Caco-2 (cell line): Measurements from ENCODE around the gene SLC44A4. TPM values are rescaled to one million over a fixed set of nuclear protein-coding genes. Genes with fewer than 3 reads are reported as not detected.
A peak's percentile ranks its signal among the peaks of the same experiment; 100 is the strongest.

Experiments
- BruUV-seq: library from RNA; stranded (reverse); fragments of 400-500 nt; replicated peaks from 2 replicates; lab custom pipeline; 2021; lab: Mats Ljungman, UMichigan
- CTCF ChIA-PET: fragments of 300-600 bp; sonication (Branson Sonifier 250); formaldehyde crosslinking; loops from one replicate; lab custom pipeline; 2022; ENCODE audit warnings: antibody characterized with exemption; lab: Charles Lee
- POLR2A ChIA-PET: fragments of 300-600 bp; sonication (Branson Sonifier 250); formaldehyde crosslinking; loops from one replicate; lab custom pipeline; 2022; ENCODE audit warnings: antibody characterized with exemption; lab: Charles Lee
- DNase-seq, 2 experiments: peaks; one replicate each; pipeline versions ENCODE4 v3.0.0 to v3.0.0-alpha.2; 2020 to 2022
- H3K27me3 ChIP-seq: replicated peaks from 2 replicates; pipeline ENCODE4 v1.6.0; 2011; ENCODE audit warnings: low read length; ENCODE audit not compliant: control insufficient read depth, insufficient read depth
- H3K36me3 ChIP-seq: 2 replicates; pipeline ENCODE4 v1.5.1; 2011; ENCODE audit warnings: low read length; ENCODE audit not compliant: control insufficient read depth, insufficient read depth
- H3K4me1 ChIP-seq: fragments of 250-450 bp; sonication (Bioruptor Pico); 2 replicates; pipeline ENCODE4 v1.5.1; 2020; ENCODE audit warnings: mild to moderate bottlenecking
- H3K4me3 ChIP-seq: 2 replicates; pipeline ENCODE4 v1.5.1; 2011; ENCODE audit warnings: low read depth, mild to moderate bottlenecking, control low read depth, low read length
- H3K9me3 ChIP-seq: fragments of 250-450 bp; sonication (Bioruptor Pico); 2 replicates; pipeline ENCODE4 v1.5.1; 2020; ENCODE audit warnings: mild to moderate bottlenecking, moderate library complexity
- H3K27ac Mint-ChIP-seq: one replicate; pipeline ENCODE4 v1.8.0; 2022; ENCODE audit warnings: mixed read lengths; ENCODE audit not compliant: unreplicated experiment
- H3K27me3 Mint-ChIP-seq: one replicate; pipeline ENCODE4 v1.8.0; 2022; ENCODE audit warnings: mixed read lengths; ENCODE audit not compliant: insufficient read depth, unreplicated experiment
- H3K36me3 Mint-ChIP-seq: one replicate; pipeline ENCODE4 v1.8.0; 2022; ENCODE audit warnings: mild to moderate bottlenecking, mixed read lengths; ENCODE audit not compliant: insufficient read depth, unreplicated experiment
- H3K4me1 Mint-ChIP-seq: one replicate; pipeline ENCODE4 v1.8.0; 2022; ENCODE audit warnings: low read depth, mixed read lengths; ENCODE audit not compliant: unreplicated experiment
- H3K4me3 Mint-ChIP-seq: one replicate; pipeline ENCODE4 v1.8.0; 2022; ENCODE audit warnings: mild to moderate bottlenecking, moderate library complexity, mixed read lengths; ENCODE audit not compliant: unreplicated experiment
- H3K9me3 Mint-ChIP-seq: one replicate; pipeline ENCODE4 v1.8.0; 2022; ENCODE audit warnings: mixed read lengths; ENCODE audit not compliant: unreplicated experiment
- CTCF ChIP-seq, 2 experiments: fragments of 200-600 bp in 1 of 2; IDR thresholded peaks; 1 replicate in 1 of 2; 2 replicates in 1 of 2; pipeline versions ENCODE4 v1.5.1 to v1.8.0; 2011 to 2022; ENCODE audit warnings: antibody characterized with exemption in 1 of 2, control low read depth in 1 of 2, inconsistent platforms in 1 of 2, low read depth in 1 of 2, low read length in 1 of 2, mild to moderate bottlenecking in 1 of 2, moderate library complexity in 1 of 2; ENCODE audit not compliant: insufficient read depth in 1 of 2, severe bottlenecking in 1 of 2, unreplicated experiment in 1 of 2
- intact Hi-C: fragments of 100-400 bp; cut with micrococcal nuclease; formaldehyde crosslinking; loops from one replicate; pipeline ENCODE4 v1.10.0; 2022; ENCODE audit not compliant: unreplicated experiment
- total RNA-seq: library from RNA; stranded (reverse); gene quantifications from 2 replicates; pipeline ENCODE4 v1.2.3, GENCODE V29; 2022

Gene SLC44A4
- total RNA-seq, 1 experiment from 2014 or later, result 0.57 TPM

- Mint-ChIP-seq H3K4me1 (peaks cover 24% of the 10 kb centered on the region), H3K4me3 (peak overlapping the region; percentile 100), H3K27ac (peak overlapping the region; percentile 100), H3K36me3 (peaks cover 60% of the 10 kb centered on the region), H3K27me3 (no peaks in the 10 kb centered on the region), H3K9me3 (no peaks in the 10 kb centered on the region)
- H3K27me3 ChIP-seq, result no peaks in the 10 kb centered on the region
- no peaks in the 10 kb centered on the region for H3K9me3 ChIP-seq
- CTCF ChIA-PET, result interaction anchor here (0.8 to 1.1 kb wide), 2 partner anchors 61 to 89 kb away, joined by 3 to 7 read pairs; no protein-coding TSS in a partner anchor
- peak overlapping the region; percentile 76 for H3K4me3 ChIP-seq
- no peak for TF ChIP-seq CTCF (IDR thresholded peaks at IDR 0.05; ENCODE audit: insufficient read depth in 1 of 2, low read depth in 1 of 2, low read length in 1 of 2, severe bottlenecking in 1 of 2, unreplicated experiment in 1 of 2)
- intact Hi-C loops, result loop anchor here (2.0 kb wide), 1 partner anchor 55 kb away; the partner anchor contains the start of gene LSM2
- no peak for DNase-seq
- peaks cover 9% of the 10 kb centered on the region for H3K36me3 ChIP-seq
- POLR2A ChIA-PET, result interaction anchor here (0.5 to 3.3 kb wide), 10 partner anchors 14 to 320 kb away, joined by 5 to 40 read pairs (median 9); partner anchors contain the start of genes ABHD16A, DDX39B, EHMT2 and HSPA1B
- peaks cover 14% of the 10 kb centered on the region for H3K4me1 ChIP-seq
- BruUV-seq, result TSS peak; percentile 51
Measured at GRCh38 chr6:31861919-31862343, 16.9 kb downstream of the SLC44A4 start.

GRCh38 chr6:31861150-31861549 is 17.6 kb downstream of the SLC44A4 start:
- Mint-ChIP-seq H3K27me3 (no peaks in the 10 kb centered on the region), H3K27ac (no peak overlapping the region), H3K36me3 (peaks cover 67% of the 10 kb centered on the region), H3K4me1 (peaks cover 24% of the 10 kb centered on the region), H3K4me3 (peak overlapping the region; percentile 100), H3K9me3 (no peaks in the 10 kb centered on the region)
- H3K9me3 ChIP-seq, result no peaks in the 10 kb centered on the region
- DNase-seq, result no peak
- intact Hi-C loops, result no loop called here
- ChIA-PET POLR2A (no interaction called here), CTCF (no interaction called here)
- H3K36me3 ChIP-seq, result peaks cover 9% of the 10 kb centered on the region
- H3K27me3 ChIP-seq, result no peaks in the 10 kb centered on the region
- peaks cover 14% of the 10 kb centered on the region for H3K4me1 ChIP-seq
- TF ChIP-seq CTCF (IDR thresholded peaks at IDR 0.05; ENCODE audit: insufficient read depth in 1 of 2, low read depth in 1 of 2, low read length in 1 of 2, severe bottlenecking in 1 of 2, unreplicated experiment in 1 of 2), result no peak
- H3K4me3 ChIP-seq, result peak overlapping the region; percentile 76; the same call in 1 of the 2 replicates
- BruUV-seq, result no TSS peak

- Histone ChIP-seq H3K36me3 (peaks cover 9% of the 10 kb centered on the region), H3K4me1 (peaks cover 12% of the 10 kb centered on the region), H3K4me3 (no peak overlapping the region), H3K9me3 (no peaks in the 10 kb centered on the region), H3K27me3 (no peaks in the 10 kb centered on the region)
- Mint-ChIP-seq H3K36me3 (peaks cover 70% of the 10 kb centered on the region), H3K4me1 (peaks cover 18% of the 10 kb centered on the region), H3K27me3 (no peaks in the 10 kb centered on the region), H3K27ac (no peak overlapping the region), H3K9me3 (no peaks in the 10 kb centered on the region), H3K4me3 (peak overlapping the region; percentile 16)
- no peak for DNase-seq
- intact Hi-C loops, result no loop called here
- ChIA-PET POLR2A (no interaction called here), CTCF (no interaction called here)
- no TSS peak for BruUV-seq
- no peak for TF ChIP-seq CTCF (IDR thresholded peaks at IDR 0.05; ENCODE audit: insufficient read depth in 1 of 2, low read depth in 1 of 2, low read length in 1 of 2, severe bottlenecking in 1 of 2, unreplicated experiment in 1 of 2)
Measured at GRCh38 chr6:31860349-31860748, 18.4 kb downstream of the SLC44A4 start.
